Heart left ventricle (tissue), 13 donors: ENCODE measurements around the gene D2HGDH.
"Not testable (repeated sequence)": the region's sequence is repeated elsewhere in the genome, so short reads cannot be mapped to it uniquely, and the experiment has no call there.

Source experiments
- POLR2A ChIP-seq, 2 donors: fragments of 450-650 bp; IDR thresholded peaks; one replicate each; pipeline ENCODE4 v1.6.1; 2017; ENCODE audit warnings: antibody characterized with exemption in 2 of 2, mild to moderate bottlenecking in 2 of 2, moderate library complexity in 2 of 2
- TF ChIP-seq, protein P1 (sequence below), 12 donors: fragments of 200-600 bp; sonication (generic) in 4 of 12; IDR thresholded peaks; one replicate each; pipeline versions ENCODE4 v1.5.0 to v1.8.0; 2018 to 2022; ENCODE audit warnings: antibody characterized with exemption in 12 of 12, mild to moderate bottlenecking in 5 of 12
- donor health status: ischemic (EF 13 %, LVEDD 7.1; RV severe dilation, severe dysfunction).
- donor health status: DM: no; HTN: yes; CAD: no.
- donor health status: DM: no; HTN: no; CAD: no.
- donor health status: ischemic (EF 25% LVEDD 6.9; RV normal size, moderate dysfunction).
- donor health status: ischemic (EF 25% LVEDD 5.7; RV mildly dilated, moderate dysfunction).
- donor health status: ischemic (EF 35%, LVEDD 5.7; RV mildly dilated, moderate dysfunction).
- donor health status: nonischemic (EF 11% LVEDD 7.7; RV severe dilation, severe dysfunction).
- donor health status: DM: yes; HTN: yes; CAD: no.
- donor health status: PGD.
- donor health status: ischemic (EF 29% LVEDD 5.4; RV normal size, mild dysfunction).
- donor health status: nonischemic (EF 23%, LVEDD 6.1; RV moderate dilation, normal function).

DNA sequence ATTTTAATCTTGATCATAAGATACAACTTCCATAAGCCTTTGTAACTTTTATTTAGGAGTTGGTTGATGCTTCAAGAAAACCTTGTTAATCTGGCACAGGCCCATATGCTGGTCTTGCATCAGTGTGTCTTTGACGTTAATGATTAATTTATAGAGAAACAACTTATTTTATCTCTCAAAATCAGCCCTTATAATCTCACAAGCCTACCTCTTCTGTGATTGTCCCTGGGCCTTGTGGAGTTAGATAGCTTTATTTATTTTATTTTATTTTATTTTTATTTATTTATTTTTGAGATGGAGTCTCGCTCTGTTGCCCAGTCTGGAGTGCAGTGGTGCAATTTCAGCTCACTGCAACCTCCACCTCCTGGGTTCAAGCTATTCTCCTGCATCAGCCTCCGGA is 47.6 kb downstream of the D2HGDH start:
- not testable (repeated sequence) for TF ChIP-seq POLR2A (IDR thresholded peaks at IDR 0.05)
- TF ChIP-seq, protein P1, sequence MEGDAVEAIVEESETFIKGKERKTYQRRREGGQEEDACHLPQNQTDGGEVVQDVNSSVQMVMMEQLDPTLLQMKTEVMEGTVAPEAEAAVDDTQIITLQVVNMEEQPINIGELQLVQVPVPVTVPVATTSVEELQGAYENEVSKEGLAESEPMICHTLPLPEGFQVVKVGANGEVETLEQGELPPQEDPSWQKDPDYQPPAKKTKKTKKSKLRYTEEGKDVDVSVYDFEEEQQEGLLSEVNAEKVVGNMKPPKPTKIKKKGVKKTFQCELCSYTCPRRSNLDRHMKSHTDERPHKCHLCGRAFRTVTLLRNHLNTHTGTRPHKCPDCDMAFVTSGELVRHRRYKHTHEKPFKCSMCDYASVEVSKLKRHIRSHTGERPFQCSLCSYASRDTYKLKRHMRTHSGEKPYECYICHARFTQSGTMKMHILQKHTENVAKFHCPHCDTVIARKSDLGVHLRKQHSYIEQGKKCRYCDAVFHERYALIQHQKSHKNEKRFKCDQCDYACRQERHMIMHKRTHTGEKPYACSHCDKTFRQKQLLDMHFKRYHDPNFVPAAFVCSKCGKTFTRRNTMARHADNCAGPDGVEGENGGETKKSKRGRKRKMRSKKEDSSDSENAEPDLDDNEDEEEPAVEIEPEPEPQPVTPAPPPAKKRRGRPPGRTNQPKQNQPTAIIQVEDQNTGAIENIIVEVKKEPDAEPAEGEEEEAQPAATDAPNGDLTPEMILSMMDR (IDR thresholded peaks at IDR 0.05), result not testable (repeated sequence)
